Natural killer cell (primary cell): ENCODE results near the gene CISD3. TPM values are rescaled to one million over a fixed set of nuclear protein-coding genes. Genes with fewer than 3 reads are reported as not detected.

Experiments
- ATAC-seq, 3 donors: fragments of 150-1000 bp in 2 of 3; fragments of 200-7000 bp in 1 of 3; cut with Tn5 transposase; 1 replicate in 1 of 3; 2 replicates in 2 of 3; pipeline ENCODE4 v1.10.0; 2021; ENCODE audit warnings: mild to moderate bottlenecking in 2 of 3, moderate library complexity in 2 of 3
- DNase-seq, 2 donors: peaks; one replicate each; pipeline versions ENCODE4 v3.0.0 to v3.0.0-alpha.2; 2013 to 2021; ENCODE audit warnings: mixed read lengths in 1 of 2
- H3K27ac ChIP-seq: one replicate; pipeline ENCODE4 v1.5.1; 2013; ENCODE audit warnings: mild to moderate bottlenecking, low read length
- H3K27me3 ChIP-seq: one replicate; pipeline ENCODE4 v1.6.1; 2013; ENCODE audit warnings: low read length; ENCODE audit not compliant: control insufficient read depth, insufficient read depth
- H3K36me3 ChIP-seq: one replicate; pipeline ENCODE4 v1.6.1; 2013; ENCODE audit warnings: low read length; ENCODE audit not compliant: control insufficient read depth, insufficient read depth
- H3K4me1 ChIP-seq: one replicate; pipeline ENCODE4 v1.6.1; 2013; ENCODE audit warnings: low read length; ENCODE audit not compliant: control insufficient read depth, insufficient read depth
- H3K4me3 ChIP-seq: one replicate; pipeline ENCODE4 v1.5.1; 2013; ENCODE audit warnings: low read length
- H3K9me3 ChIP-seq: one replicate; pipeline ENCODE4 v1.6.1; 2013; ENCODE audit warnings: low read length; ENCODE audit not compliant: control insufficient read depth, insufficient read depth
- H3K27ac Mint-ChIP-seq, 2 donors: one replicate each; pipeline ENCODE4 v1.8.0; 2022; ENCODE audit warnings: mild to moderate bottlenecking in 2 of 2, mixed read lengths in 2 of 2, moderate library complexity in 1 of 2
- H3K27me3 Mint-ChIP-seq, 2 donors: one replicate each; pipeline ENCODE4 v1.8.0; 2022; ENCODE audit warnings: low read depth in 2 of 2, mixed read lengths in 2 of 2
- H3K36me3 Mint-ChIP-seq: one replicate; pipeline ENCODE4 v1.8.0; 2022; ENCODE audit warnings: mixed read lengths
- H3K4me1 Mint-ChIP-seq, 2 donors: one replicate each; pipeline ENCODE4 v1.8.0; 2022; ENCODE audit warnings: mixed read lengths in 2 of 2
- H3K4me3 Mint-ChIP-seq: one replicate; pipeline ENCODE4 v1.8.0; 2022; ENCODE audit warnings: mild to moderate bottlenecking, moderate library complexity, mixed read lengths
- H3K9me3 Mint-ChIP-seq, 2 donors: one replicate each; pipeline ENCODE4 v1.8.0; 2022; ENCODE audit warnings: mixed read lengths in 2 of 2
- CTCF ChIP-seq: fragments of 200-600 bp; IDR thresholded peaks from one replicate; pipeline ENCODE4 v1.8.0; 2022; ENCODE audit warnings: antibody characterized with exemption
- WGBS: methylation state at CpG from one replicate; pipeline ENCODE4 v1.1.7; 2013; ENCODE audit warnings: missing lambda C conversion rate; ENCODE audit not compliant: insufficient coverage; 5-methylcytosine and 5-hydroxymethylcytosine counted together
- intact Hi-C: fragments of 100-400 bp; cut with micrococcal nuclease; formaldehyde crosslinking; loops from one replicate; pipeline ENCODE4 v1.14.2; 2022
- total RNA-seq, 4 donors: library from RNA; stranded (reverse); fragments of 120-200 nt in 1 of 4; gene quantifications; one replicate each; pipeline versions ENCODE4 v1.2.3 to v1.2.4, GENCODE V29; 2013 to 2022

The CISD3 gene
- total RNA-seq, 3 donors from 2014 or later (not counting 1 experiment from before 2014, with no cell fraction given): 32.6 to 37.4 (median 33.9) TPM

GRCh38 chr17:38690386-38690785, 39.8 kb upstream of the CISD3 start:
- H3K36me3 ChIP-seq: no peaks in the 10 kb centered on the region
- H3K27ac Mint-ChIP-seq: peak overlapping the region in 1 of 2 donors; percentile 20
- WGBS: 94% methylated on average over 2 of the region's 4 CpGs
- H3K4me1 Mint-ChIP-seq: peaks cover 6 to 9% of the 10 kb centered on the region in 2 donors
- no peak for ATAC-seq
- H3K27ac ChIP-seq: no peak overlapping the region
- H3K9me3 ChIP-seq: no peaks in the 10 kb centered on the region
- peaks cover 0 to 10% of the 10 kb centered on the region in 2 donors for H3K27me3 Mint-ChIP-seq
- no peaks in the 10 kb centered on the region for H3K9me3 Mint-ChIP-seq
- no peak for DNase-seq
- H3K36me3 Mint-ChIP-seq: no peaks in the 10 kb centered on the region
- H3K4me3 ChIP-seq: no peak overlapping the region
- intact Hi-C loops: no loop called here
- no peak overlapping the region for H3K4me3 Mint-ChIP-seq
- TF ChIP-seq CTCF: no peak
- no peaks in the 10 kb centered on the region for H3K27me3 ChIP-seq
- no peaks in the 10 kb centered on the region for H3K4me1 ChIP-seq

- intact Hi-C loops: no loop called here
- no peak for ATAC-seq
- no peak for TF ChIP-seq CTCF
Observed at GRCh38 chr17:38691154-38691553, 39.0 kb upstream of the CISD3 start.

GRCh38 chr17:38693700-38694329, 36.3 kb upstream of the CISD3 start:
- no peaks in the 10 kb centered on the region for H3K36me3 Mint-ChIP-seq
- no peaks in the 10 kb centered on the region for H3K36me3 ChIP-seq
- DNase-seq (no peak), ATAC-seq (no peak)
- H3K9me3 Mint-ChIP-seq: no peaks in the 10 kb centered on the region
- peaks cover 3% of the 10 kb centered on the region for H3K4me1 ChIP-seq
- intact Hi-C loops: no loop called here
- H3K9me3 ChIP-seq: no peaks in the 10 kb centered on the region
- H3K4me1 Mint-ChIP-seq: peaks cover 19 to 25% of the 10 kb centered on the region in 2 donors
- H3K4me3 ChIP-seq: no peak overlapping the region
- peaks cover 0 to 3% of the 10 kb centered on the region in 2 donors for H3K27me3 Mint-ChIP-seq
- H3K27me3 ChIP-seq: no peaks in the 10 kb centered on the region
- 90% methylated on average over 12 of the region's 12 CpGs for WGBS
- no peak overlapping the region for H3K4me3 Mint-ChIP-seq
- H3K27ac Mint-ChIP-seq: no peak overlapping the region
- H3K27ac ChIP-seq: no peak overlapping the region
- no peak for TF ChIP-seq CTCF

More at GRCh38 chr17:38691154-38691553, 39.0 kb upstream of the CISD3 start:
- H3K4me1 Mint-ChIP-seq: peaks cover 6 to 9% of the 10 kb centered on the region in 2 donors
- H3K36me3 Mint-ChIP-seq: no peaks in the 10 kb centered on the region
- no peak overlapping the region for H3K4me3 ChIP-seq
- no peaks in the 10 kb centered on the region for H3K36me3 ChIP-seq
- no peaks in the 10 kb centered on the region for H3K9me3 ChIP-seq
- H3K27me3 Mint-ChIP-seq: peaks cover 0 to 3% of the 10 kb centered on the region in 2 donors
- H3K4me1 ChIP-seq: peaks cover 3% of the 10 kb centered on the region
- WGBS: 94% methylated on average over 4 of the region's 4 CpGs
- H3K4me3 Mint-ChIP-seq: no peak overlapping the region
- H3K27me3 ChIP-seq: no peaks in the 10 kb centered on the region
- no peaks in the 10 kb centered on the region for H3K9me3 Mint-ChIP-seq
- no peak for DNase-seq
- peak overlapping the region in 1 of 2 donors; percentile 20 for H3K27ac Mint-ChIP-seq
- no peak overlapping the region for H3K27ac ChIP-seq
